GM21529 (cell line): Measurements from ENCODE around the gene ATP5F1D.

Source experiments
- ATAC-seq: cut with Tn5 transposase; IDR thresholded peaks from one replicate; pipeline ENCODE4 v1.9.1; 2021; ENCODE audit not compliant: unreplicated experiment

Gene ATP5F1D

DNA sequence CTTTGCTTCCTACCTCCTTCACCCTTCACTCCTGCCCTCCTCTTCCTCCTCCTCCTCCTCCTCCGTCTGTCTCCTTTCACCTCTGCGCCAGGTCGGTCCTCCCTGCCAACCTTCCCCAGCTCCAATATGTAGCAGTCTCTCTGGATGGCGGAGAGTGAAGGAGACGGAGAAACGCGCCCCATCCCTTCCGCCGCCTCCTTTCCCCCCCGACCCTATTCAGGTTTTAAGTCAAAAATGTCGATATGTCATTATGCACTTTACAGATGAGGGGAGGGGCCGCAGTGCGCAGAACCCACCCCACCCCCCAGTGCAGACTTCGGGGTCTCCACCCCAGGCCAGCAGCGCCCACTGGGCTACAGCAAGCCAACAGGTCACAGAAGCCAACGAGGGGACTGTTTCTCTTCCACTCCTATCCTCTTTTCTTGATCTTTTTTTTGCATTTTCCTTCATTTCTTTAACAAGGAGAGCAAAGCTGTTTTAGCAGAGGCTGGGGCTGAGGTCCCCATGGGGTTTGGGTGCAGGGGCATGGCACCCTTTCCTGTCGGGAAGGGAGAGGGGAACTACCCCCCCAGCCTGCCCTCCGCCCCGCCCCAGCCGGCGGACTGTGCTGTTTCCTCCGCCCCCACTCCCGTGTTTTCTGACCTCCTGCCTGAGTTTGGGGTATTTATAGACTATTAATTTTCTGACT is 16.1 kb downstream of the ATP5F1D start:
- ATAC-seq = no peak

DNA sequence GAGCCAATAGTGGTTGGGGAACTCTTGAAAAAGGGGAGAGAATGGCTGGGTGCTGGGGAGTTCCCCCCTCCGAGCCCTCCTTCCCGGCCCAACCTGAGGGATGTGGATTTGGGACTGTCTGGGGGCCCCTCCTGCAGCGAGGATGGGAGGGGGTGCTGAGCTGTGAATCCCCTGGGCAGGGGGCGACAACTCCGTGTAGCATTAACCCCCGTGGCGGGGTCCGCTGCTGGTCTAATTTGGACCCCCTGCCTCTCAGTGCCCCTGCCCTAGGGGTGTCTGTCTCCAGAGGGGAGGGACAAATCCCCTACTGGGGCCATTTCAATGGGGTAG is 16.6 kb downstream of the ATP5F1D start:
- no peak for ATAC-seq

DNA sequence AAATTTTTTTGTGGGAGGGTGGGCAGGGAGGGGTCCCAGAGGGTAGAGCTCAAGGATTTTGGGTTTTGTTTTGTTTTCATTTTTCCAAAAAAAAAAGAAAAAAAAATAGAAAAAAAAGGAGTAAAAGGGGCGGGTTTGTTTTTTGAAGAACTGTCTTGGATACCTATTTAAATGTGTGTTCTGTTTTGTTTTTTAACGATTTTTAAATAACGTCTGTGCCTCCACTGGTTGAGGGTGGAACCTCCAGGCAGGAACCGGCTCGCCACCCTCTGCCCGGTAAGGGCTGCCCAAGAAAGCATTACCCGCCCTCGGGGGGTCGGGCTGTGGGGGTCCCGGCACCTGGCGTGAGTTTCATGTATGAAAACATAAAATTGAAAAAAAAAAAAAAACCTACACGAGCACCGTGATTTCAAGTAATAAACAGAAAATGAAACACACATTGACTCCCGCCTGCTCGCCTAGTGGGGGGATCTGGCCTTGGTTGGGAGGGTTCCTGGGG is 17.2 kb downstream of the ATP5F1D start:
- no peak for ATAC-seq

DNA sequence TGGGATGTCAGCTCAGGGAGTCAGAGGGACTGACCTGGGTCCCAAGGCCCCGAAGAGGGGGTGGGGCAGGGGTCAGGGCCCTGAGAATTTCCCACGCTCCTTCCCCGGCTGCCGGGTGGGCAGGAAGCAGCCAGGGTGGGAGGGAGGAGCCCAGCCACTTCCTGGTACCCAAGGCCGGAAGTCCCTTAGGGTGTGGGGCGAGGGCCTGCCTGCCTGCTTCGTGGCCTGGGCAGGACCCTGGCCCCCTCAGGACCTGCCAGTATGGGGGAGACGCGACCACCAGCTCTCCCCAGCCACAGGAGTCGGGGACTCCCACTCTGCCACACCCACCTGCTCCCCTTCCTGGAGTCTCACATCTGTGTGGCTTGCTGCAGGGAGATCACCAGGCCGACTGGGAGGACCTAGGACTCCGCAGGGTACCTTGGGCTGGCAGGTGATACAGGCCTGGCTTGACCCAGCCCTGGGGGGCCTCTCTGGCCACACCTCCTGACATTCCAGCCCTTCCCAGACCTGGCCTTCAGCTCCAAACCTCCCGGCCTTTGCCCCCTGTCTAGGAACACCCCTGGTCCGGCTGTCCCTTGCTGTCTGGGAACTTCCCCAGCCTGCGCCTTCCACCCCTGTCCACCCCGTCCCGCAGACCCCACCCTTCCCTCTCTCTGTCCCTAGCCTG is 17.8 kb downstream of the ATP5F1D start:
- no peak for ATAC-seq

DNA sequence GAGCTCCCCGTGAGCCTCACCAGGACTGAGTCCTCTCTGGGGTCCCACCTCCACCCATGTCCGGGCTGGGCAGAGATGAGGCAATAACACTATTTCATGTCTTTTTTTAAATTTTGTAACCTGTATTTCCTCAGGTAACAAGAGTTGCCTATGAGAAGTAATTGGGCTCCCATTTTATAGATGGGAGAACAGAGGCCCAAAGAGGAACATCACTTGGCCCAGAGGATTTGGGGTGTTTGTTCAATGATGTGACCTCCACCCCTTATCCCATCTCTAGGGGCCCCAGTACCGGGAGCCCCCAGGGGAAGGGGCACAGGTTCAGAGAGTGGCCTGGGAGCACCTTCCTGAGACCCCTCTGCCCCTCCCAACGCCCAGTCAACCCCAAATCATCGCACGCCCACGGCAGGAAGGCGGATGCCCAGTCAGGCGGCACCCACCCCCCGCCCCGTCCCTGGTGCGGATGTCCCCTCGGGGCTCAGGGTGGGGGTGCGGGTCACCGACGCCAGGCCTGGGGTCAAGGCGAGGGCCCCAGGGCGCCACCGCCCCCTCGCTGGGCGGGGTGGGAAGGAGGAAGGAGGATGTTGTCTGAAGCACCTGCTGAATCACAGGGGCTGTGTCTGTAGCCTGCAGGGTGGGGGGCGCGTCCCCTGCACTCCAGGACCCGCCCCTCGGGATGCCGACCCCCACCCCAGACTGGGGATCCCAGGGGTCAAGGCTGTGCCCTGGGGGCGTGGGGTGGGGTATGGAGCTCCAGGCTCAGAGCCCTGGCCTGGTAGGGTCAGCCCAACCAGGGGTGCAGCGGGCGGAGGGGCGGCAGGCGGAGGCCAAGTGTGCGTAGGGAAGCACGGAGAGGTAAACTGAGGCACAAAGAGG is 18.6 kb downstream of the ATP5F1D start:
- peak; percentile 10 for ATAC-seq

DNA sequence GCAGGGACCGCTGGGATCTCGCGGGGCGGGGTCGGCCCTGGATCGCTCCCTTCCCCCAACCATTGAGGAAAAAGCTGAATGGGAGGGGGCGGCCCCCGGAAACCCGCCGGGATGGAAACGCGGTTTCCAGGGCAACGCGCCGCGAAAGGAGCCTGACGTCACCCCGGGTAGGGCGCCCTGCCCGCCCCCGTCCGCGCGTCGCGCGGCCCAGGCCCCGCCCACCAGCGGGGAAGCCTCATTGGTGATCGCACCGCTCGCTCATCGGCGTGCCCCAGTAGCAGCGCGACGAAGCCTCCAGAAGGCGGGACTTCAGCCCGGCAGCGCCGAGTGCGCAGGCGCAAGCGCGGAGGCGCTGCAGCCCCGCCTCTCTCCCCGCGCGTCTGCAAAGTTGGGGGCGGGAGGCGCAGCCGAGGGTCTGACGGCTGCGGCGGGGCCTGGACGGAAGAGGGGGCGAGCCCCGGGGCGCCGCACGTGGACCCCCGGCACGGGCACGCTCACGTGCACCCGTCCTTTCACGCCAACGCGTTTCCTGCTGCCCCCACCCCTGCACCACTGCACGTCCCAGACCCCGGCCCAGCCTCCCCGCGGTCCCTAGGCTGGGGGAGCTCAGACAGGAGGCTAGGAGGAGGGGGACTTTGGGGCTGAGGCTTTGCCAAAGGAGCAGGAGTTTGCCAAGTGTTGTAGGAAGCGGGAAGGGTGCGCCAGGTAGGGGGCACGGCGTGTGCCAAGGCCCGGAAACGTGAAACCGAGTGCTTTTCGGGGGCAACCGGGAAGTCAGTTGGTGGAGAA is 19.4 kb downstream of the ATP5F1D start:
- ATAC-seq = peak; percentile 44

DNA sequence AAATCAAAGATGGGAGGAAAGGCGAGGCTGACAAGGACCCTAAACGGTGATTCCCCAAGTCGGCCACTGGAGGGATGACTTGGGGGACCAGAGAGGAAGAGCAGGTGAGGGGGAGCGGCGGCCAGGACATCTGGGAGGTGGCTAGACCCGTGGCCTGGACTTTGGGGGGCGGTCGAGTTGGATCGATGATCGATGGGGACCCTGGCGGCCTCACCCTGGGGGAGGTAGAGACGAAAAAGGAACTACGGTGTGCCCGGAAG is 19.9 kb downstream of the ATP5F1D start:
- ATAC-seq = no peak

DNA sequence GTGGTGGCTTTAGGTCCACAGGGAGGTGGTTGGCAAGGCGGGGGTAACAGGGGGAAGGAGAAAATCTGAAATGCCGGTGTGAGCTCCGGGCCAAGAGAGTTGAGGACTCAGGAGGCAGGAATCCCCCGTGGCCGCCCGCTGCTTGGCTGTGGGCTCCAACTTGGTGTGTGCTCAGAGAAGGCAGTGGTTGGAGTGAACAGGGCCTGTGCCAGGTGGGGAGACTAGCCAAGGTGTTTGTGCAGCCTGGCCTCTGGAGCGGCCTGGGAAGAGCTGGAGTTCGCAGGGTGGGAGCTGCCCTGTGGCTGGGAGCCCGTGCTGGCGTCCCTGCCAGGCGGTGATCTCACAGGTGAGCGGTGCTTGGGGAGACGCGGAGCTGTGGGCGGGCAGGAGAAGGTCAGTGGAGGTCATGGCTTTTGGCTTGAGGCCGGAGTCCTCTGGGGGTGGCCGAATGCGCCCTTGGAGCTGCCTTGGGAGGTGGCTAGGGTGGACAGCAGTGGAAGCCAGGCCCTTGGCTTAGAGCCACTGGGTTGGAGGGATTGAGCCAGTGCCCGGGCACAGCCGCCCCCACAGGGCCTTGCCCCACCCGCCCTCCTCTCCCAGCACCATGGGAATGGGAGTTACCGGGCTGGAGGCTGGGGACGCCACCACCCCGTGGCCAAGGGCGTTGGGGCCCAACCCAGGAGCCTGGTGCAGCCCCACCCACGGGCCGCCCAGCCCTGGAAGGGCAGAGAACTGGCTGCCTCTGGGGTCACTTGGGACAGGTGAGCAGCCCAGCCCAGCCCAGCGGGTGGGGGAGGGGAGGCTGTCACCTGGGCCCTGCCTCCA is 20.5 kb downstream of the ATP5F1D start:
- ATAC-seq = no peak

DNA sequence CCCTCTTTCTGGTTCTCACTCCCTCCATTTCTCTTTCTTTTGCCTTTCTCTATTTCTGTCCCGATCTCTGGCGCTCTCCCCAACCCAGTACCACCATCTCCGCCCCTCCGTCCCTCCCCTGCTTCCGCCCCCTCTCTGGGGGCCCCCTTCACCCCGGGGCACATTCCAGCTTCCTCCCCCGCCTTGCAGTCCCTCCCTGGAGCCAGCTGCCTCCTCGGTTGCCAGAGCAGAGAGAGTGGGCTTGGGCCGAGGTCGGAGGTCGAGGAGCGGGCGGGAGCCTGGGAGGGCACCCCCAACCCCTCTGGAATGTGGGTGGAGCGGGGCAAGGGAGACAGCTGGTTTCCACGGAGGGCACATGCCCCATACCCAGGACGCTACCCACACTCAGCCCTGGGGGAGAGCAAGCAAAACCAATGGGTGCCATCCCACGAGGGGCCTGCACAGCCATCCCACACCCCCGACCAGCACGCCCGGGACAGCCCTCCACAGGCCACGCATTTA is 21.1 kb downstream of the ATP5F1D start:
- no peak for ATAC-seq

DNA sequence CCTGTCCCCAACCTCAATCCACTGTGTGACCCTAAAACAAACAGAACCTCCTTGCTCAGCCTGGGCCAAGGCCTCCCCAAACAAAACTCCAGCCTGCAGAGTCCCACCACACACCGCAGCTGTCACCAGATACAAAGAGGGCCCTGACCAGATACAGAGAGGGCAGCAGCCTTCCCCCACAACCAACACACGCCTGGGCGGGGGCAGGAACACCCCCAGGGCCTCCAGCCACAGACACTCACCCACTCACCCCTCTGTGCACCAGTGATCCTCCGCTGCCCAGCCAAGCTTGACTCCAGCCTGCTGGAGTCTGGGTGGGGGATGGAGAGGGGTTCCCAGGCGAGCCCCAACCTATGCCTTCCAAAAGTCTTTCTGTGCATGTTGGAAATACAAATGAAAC is 21.6 kb downstream of the ATP5F1D start:
- ATAC-seq = no peak

DNA sequence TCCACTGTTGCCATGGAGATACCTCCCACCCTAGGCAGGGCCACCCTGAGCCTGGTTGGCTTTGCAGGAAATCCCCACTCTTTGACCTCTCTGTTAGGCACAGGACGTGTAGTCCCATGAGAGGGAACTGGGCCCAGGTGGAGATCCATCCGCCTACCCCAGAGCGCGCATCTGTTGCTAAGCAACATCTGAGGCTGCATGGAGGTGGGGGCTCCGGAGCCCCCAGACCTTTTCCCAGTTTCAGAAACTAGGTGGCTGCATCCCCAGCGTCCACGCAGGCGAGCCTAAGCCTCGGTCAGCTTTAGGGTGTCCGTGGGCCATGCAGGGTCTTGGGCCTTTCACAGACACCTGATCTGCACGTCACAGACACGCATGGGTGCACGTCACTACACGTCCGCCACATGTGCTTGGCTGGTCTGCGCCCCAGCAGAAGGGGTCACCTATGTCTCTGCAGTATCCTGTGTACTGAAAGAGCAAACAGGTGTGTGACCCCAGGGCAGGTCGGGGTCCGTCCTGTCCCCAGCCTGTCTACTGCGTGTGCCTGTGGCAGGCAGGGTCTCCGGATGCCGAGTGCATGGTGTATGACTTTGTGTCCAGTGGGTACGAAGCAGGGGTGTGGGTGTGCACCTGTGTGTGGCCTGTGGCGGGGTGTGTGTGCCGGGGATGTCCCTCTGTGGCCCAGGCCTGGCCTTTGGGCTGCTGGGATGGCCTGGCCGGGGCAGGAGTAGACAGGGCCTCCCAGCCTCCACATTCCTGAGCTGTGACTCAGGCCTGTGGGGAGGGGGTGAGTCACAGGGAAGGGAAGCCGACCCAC is 23.5 kb downstream of the ATP5F1D start:
- no peak for ATAC-seq

DNA sequence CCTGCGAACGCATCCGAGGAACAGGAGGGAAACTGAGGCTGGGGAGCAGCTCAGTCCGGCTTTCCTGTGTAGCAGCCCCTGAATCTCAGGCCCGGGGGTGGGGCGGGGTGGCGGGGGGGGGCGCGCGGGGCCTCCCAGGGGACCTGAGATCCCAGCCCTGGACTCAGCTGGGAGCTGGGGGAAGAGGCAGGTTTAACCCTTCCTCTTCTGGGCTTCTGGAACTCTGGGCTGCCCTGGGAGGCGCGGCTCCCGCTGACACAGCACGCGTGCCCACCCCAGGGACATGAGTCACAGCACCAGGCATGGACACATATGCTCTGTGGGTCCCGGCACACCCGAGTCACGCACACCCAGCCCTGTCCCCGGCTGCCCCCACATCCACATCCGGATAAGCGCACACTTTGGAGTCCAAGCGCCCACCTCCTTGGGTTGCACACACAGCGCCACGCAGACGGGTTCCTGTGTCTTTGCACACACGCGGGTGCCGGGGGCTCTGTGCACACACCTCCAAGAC is 24.1 kb downstream of the ATP5F1D start:
- no peak for ATAC-seq

DNA sequence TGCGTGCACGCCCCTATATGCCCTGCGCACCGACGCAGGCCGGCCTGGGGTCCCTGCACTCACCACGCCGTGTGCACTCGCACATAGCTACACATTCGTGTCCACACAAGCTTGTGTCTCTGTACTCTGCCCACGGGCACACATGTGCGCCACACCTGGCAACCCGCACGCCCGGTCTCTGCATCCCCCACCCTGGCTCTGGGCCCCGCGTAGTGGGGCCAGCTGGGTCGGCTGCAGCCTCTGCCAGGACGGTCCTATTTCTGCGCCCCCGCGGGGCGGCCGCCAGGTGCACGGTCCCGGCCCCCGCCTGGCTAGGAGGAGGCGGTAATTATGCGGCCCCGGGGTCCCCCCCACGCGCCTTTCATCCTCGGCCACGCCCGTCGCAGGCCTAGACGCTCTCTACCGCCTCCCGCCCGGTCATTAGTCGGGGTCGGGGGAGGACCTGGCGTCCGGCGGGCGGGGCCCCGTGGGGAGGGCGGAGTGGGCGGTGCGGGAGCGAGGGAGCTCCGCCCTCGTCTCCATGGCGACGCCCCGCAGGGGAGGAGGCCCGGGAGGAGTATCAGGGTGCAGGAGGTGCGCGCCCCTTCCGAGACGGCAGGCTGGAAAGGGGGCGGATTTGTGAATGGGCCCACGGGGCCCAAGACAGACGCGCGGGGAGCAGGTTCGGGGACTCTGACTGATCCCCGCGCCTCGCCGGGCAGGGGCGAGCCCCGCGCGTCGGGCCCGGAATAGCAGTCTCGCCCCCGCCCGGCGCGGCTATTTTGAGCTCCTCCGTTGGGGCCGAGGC is 24.8 kb downstream of the ATP5F1D start:
- ATAC-seq = peak; percentile 32

DNA sequence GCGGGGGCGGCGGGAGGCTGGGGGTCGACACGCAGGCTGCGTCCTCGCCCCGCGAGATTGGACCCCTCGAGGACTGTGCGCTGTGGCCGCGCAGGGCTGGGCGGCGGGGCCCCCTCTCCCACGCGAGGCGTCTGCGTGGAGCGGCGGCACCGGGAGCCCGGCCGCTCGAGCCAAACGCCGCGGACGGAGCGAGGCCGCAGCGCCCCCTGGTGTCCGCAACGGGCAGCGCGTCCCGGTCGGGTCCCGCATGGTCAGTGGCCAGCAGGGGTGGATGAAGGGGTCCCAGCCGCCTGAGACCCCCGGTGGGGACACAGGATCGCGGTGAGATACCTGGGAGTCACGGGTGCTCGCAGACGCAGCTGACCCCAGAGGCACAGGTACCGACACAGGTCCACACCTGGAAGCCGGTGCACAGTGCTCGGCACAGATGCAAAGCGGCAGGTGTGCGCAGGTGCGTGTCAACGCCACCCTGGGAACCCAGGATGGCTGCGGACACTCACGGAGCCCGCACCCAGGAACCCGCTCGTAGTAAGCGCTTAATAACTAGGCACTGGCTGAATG is 25.4 kb downstream of the ATP5F1D start:
- ATAC-seq = peak; percentile 10

DNA sequence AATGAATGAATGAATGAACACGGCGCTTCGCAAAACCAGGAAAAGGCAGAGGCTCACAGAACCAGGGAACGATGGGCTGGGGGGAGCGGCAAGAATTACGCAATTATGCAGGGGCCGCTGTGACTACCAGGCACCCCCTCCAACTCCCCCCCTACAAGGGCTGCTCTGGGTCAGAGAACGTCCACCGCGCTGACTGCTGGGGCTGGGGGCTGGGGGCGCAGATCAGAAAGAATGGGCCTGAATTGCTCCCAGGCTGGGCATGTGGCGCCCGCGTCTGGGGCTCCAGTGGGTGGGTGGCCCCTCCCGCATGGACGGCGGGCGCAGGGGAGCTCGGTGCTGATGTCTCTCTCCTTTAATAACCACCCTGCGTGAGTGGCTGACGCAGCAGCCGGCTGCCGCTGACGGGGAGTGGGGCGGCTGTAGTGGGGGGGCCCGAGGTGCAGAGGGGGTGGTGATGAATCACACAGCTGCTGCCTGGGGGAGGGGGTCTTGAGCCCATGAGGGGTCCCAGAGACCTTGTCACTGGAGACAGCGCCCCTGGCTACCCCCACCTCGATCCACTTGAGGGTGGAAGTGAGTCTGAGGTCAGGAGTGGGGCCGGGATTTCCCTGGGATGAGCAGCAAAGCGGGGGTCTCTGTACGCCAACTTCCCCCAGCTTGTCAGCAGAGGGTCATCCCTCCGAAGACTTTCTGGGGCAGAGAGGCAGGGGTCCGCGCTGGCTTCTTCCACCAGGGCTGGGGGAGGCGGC is 26.1 kb downstream of the ATP5F1D start:
- ATAC-seq = no peak

DNA sequence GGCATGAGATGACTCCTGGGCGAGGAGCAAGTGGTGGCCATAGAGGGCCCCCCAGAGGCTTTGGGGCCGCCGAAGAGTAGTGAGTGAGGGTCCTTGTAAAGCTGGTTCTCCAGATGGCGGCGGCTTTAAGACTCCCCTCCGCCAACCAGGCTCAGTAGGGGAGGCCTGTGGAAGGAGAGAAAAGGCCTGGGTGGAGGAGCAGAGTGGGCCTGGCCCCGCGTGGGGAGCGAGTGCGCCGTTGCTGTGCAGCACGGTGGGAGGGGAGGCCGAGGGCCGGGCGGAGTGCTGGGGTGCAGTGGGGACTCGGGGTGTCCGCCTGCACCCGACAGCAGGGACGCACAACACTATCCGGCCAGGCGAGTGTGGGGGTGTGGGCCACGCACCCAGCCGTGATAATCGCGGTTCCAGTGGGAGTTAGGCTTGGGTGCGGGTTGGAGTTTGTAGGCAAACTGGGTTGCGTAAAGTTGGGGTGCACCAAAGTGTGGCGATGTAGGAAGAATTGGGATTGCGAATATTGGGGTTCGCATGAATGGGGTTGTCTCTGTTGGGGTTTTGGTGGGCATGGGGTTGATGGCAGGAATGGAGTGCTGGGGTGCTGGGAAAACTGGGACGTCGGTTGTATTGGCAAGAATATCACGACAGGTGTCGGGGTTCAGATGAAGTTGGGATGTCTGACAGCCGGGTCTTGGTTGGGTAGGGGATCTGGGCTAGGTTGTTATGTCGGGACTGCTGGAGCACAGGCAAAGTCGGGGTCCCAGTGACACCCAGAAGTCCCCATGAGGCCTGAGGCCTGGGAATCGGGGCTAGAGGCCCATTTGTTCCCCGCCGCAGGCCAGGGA is 26.9 kb downstream of the ATP5F1D start:
- ATAC-seq = no peak
